Epithelial cell of proximal tubule (primary cell): Measurements from ENCODE around the gene PNKP. TPM values are rescaled to one million over a fixed set of nuclear protein-coding genes. Genes with fewer than 3 reads are reported as not detected.

Experiments used
- DNase-seq: peaks from one replicate; pipeline ENCODE4 v3.0.0-alpha.2; 2011; ENCODE audit warnings: low read depth
- H3K4me3 ChIP-seq: 2 replicates; pipeline ENCODE4 v1.5.1; 2011; ENCODE audit warnings: low read depth, mild to moderate bottlenecking, low read length
- CTCF ChIP-seq: conservative IDR thresholded peaks from 2 replicates; pipeline ENCODE4 v1.5.1; 2012; ENCODE audit warnings: low read depth, mild to moderate bottlenecking, low read length
- total RNA-seq: library from RNA; depleted of rRNA; stranded (reverse); fragments of >200 nt; gene quantifications from 2 replicates; pipeline ENCODE4 v1.2.3, GENCODE V29; 2015

The PNKP gene
- total RNA-seq, 1 donor from 2014 or later, result 71.6 TPM

DNA sequence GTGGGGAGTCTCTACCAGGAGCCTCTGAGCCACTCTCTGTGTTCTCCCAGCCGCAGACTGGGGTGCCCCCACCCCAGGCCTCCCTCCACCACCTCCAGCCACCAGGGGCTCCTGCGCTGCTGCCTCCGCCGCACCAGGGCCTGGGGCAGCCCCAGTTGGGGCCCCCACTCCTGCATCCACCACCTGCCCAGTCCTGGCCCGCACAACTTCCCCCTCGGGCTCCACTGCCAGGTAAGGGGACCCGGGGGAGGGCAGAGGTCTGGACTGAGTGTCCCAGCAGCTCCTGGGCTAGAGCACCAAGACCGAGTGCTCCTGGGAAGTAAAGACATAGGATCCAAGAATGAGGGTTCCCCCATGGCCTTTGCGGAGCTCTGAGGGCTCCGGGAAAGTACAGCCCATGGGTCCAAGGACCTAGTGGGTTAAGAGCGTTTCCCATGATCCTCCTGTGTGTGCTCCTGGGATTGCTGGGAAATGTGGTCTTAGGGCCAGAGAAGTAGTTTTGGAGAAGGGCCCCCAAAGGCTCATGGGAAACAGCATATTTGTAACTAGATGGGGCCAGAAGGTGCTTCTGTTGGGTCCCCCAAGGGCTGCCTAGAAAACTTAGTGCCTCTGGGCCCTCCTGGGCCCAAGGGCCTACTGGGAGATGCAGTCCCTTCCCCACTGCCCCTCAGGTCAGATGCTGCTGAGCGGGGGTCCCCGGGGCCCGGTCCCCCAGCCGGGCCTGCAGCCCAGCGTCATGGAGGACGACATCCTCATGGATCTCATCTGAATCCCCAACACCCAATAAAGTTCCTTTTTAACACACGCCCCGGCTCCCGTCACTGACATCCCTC is 31.0 kb downstream of the PNKP start:
- no peak overlapping the region for H3K4me3 ChIP-seq
- no peak for TF ChIP-seq CTCF
- no peak for DNase-seq

DNA sequence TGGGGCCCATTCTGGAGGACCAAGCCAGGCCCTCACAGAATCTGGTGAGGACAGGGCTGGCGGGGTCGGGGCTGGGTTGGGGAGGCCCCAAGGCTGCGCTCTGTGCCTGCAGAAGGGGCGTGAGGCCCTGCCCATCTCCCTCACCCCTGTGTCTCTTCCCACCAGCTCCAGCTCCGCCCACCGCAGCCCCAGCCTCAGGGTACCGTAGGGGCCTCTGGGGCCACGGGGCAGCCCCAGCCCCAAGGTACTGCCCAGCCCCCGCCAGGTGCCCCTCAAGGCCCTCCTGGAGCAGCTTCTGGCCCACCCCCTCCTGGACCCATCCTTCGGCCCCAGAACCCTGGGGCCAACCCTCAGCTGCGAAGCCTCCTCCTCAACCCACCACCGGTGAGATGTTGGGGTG is 31.8 kb downstream of the PNKP start:
- no peak for TF ChIP-seq CTCF
- DNase-seq, result no peak

DNA sequence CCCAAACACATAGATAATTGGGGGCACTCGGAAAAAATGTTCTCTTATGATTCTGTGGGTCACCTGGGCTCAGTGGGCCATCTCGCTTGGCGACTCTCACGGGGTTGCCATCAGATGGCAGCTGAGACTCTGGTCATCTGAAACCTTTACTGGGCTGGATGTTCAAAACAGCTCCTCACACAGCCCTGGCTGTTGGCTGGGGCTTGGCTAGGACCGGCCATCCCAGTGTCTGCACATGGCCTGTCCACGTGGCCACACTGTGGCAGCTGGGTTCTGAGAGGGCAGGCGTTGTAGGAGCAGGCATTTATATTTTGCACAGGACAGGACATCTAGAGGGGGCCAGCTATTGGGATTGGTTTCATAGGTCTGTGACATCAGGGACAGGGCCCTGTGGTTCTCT is 33.8 kb downstream of the PNKP start:
- no peak for TF ChIP-seq CTCF
- no peak for DNase-seq
- H3K4me3 ChIP-seq, result no peak overlapping the region

More for the DNA sequence above, 31.8 kb downstream of the PNKP start:
- H3K4me3 ChIP-seq, result no peak overlapping the region

DNA sequence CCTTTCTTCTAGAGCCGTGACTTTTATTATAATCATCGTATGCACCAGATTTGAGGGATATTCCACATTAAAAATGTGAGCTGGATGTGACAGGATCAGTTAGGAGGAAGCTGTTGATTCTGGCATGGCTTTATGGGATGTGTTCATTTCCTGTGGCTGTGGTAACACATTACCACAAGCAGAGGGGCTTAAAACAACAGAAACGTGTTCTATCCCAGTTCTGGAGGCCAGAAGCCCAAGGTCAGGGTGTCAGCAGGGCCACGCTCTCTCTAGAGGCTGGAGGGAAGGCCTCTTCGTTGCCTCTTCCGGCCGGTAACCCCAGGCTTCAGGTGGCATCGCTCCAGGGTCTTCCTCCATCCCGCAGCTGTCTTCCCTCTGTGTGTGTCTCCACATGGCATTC is 34.8 kb downstream of the PNKP start:
- DNase-seq, result no peak
- no peak for TF ChIP-seq CTCF
- no peak overlapping the region for H3K4me3 ChIP-seq

DNA sequence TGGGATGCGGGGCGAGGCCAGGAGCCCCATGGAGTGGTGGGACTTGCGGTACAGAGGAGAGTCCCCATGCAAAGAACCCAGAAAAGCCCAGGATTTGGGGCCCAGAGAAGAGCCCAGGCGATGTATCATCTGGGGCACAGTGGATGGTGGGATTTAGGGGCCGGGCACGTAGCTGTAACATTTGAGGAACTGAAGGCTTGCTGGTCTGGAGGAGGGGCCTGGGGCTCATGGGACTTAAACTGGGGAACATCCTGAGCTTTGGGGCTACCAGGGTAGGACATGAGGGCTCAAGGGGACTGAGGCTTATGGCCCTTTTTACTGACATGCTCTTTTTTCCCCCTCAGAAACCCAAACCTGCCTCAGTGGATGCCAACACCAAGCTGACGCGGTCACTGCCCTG is 35.8 kb downstream of the PNKP start:
- H3K4me3 ChIP-seq, result no peak overlapping the region
- DNase-seq, result no peak
- no peak for TF ChIP-seq CTCF

DNA sequence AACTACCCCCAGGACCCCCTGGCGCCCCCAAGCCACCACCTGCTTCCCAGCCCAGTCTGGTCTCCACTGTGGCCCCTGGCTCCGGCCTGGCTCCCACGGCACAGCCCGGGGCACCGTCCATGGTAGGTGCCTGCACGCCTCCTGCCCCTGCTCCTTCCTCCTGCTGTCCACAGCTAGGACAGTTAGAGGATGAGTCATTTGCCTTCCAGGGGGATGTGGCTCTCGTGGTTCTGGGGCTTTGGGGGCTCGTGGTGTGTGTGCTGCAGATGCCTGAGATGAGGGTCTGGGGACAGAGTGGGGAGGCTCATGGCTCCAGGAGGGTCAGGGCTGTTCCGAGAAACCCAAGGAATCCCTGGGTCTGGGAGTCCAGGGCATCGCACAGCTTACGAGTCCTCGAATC is 36.6 kb downstream of the PNKP start:
- TF ChIP-seq CTCF, result no peak
- no peak overlapping the region for H3K4me3 ChIP-seq
- no peak for DNase-seq

- no peak overlapping the region for H3K4me3 ChIP-seq
- no peak for TF ChIP-seq CTCF
- no peak for DNase-seq
Observed at GRCh38 chr19:49829721-49830120, 37.7 kb downstream of the PNKP start.
